IMR-90 (cell line): ENCODE results near the gene C21orf91. TPM values are rescaled to one million over a fixed set of nuclear protein-coding genes. Genes with fewer than 3 reads are reported as not detected.

Experiments
- ATAC-seq: fragments of 200-7000 bp; cut with Tn5 transposase; 2 replicates; pipeline ENCODE4 v1.9.1; 2020; ENCODE audit warnings: low read depth, mild to moderate bottlenecking, moderate library complexity
- BruUV-seq: library from RNA; stranded (reverse); fragments of 400-500 nt; replicated peaks from 2 replicates; lab custom pipeline; 2021; lab: Mats Ljungman, UMichigan
- CTCF ChIA-PET: fragments of 300-600 bp; formaldehyde crosslinking; extraction: SDS; loops from one replicate; lab custom pipeline; 2021; ENCODE audit warnings: antibody characterized with exemption; lab: Yijun Ruan, JAX
- POLR2A ChIA-PET: fragments of 300-600 bp; sonication (Branson Sonifier 250); formaldehyde crosslinking; loops from one replicate; lab custom pipeline; 2022; ENCODE audit warnings: antibody characterized with exemption; ENCODE audit not compliant: unreplicated experiment; lab: Charles Lee
- DNase-seq: peaks from one replicate; pipeline ENCODE4 v3.0.0; 2013
- H2AFZ ChIP-seq: replicated peaks from 2 replicates; pipeline ENCODE3; 2013; ENCODE audit warnings: low read length, mild to moderate bottlenecking; ENCODE audit not compliant: poor library complexity
- H2AK5ac ChIP-seq: 2 replicates; pipeline ENCODE4 v1.6.1; 2013; ENCODE audit warnings: low read depth, low read length, inconsistent platforms
- H2AK9ac ChIP-seq: replicated peaks from 2 replicates; pipeline ENCODE3; 2013; ENCODE audit warnings: mild to moderate bottlenecking, low read depth, low read length, moderate library complexity; ENCODE audit not compliant: poor library complexity
- H2BK120ac ChIP-seq: 2 replicates; pipeline ENCODE4 v1.6.1; 2013; ENCODE audit warnings: low read depth, low read length, inconsistent platforms
- H2BK15ac ChIP-seq: 3 replicates; pipeline ENCODE4 v1.6.1; 2013; ENCODE audit warnings: low read depth, low read length, inconsistent platforms
- H2BK20ac ChIP-seq: 2 replicates; pipeline ENCODE4 v1.6.1; 2013; ENCODE audit warnings: low read depth, mild to moderate bottlenecking, inconsistent platforms, low read length, moderate library complexity
- H2BK5ac ChIP-seq: 2 replicates; pipeline ENCODE4 v1.6.1; 2013; ENCODE audit warnings: mild to moderate bottlenecking, low read depth, low read length, inconsistent platforms; ENCODE audit not compliant: poor library complexity, severe bottlenecking
- H3K14ac ChIP-seq: replicated peaks from 2 replicates; pipeline ENCODE4 v1.6.1; 2013; ENCODE audit warnings: low read depth, low read length, inconsistent platforms
- H3K18ac ChIP-seq: 2 replicates; pipeline ENCODE4 v1.6.1; 2013; ENCODE audit warnings: low read depth, low read length, control low read depth
- H3K23ac ChIP-seq: 2 replicates; pipeline ENCODE4 v1.6.1; 2013; ENCODE audit warnings: low read depth, low read length, inconsistent platforms
- H3K27ac ChIP-seq: 2 replicates; pipeline ENCODE4 v1.5.1; 2013; ENCODE audit warnings: mild to moderate bottlenecking, control low read depth, low read length; ENCODE audit not compliant: insufficient read depth
- H3K27me3 ChIP-seq: 2 replicates; pipeline ENCODE4 v1.6.1; 2013; ENCODE audit warnings: low read length; ENCODE audit not compliant: control insufficient read depth, insufficient read depth
- H3K36me3 ChIP-seq: 2 replicates; pipeline ENCODE4 v1.6.1; 2013; ENCODE audit warnings: low read length, mixed read lengths; ENCODE audit not compliant: control insufficient read depth, insufficient read depth
- H3K4ac ChIP-seq: 2 replicates; pipeline ENCODE4 v1.6.1; 2013; ENCODE audit warnings: low read depth, low read length, inconsistent platforms
- H3K4me1 ChIP-seq: 2 replicates; pipeline ENCODE4 v1.6.1; 2013; ENCODE audit warnings: low read length, mixed read lengths; ENCODE audit not compliant: control insufficient read depth, insufficient read depth
- H3K4me2 ChIP-seq: 2 replicates; pipeline ENCODE4 v1.6.1; 2013; ENCODE audit warnings: low read depth, mild to moderate bottlenecking, control low read depth, low read length, moderate library complexity
- H3K4me3 ChIP-seq: 2 replicates; pipeline ENCODE4 v1.5.1; 2013; ENCODE audit warnings: low read depth, mild to moderate bottlenecking, control low read depth, low read length, moderate library complexity; ENCODE audit not compliant: insufficient read depth
- H3K56ac ChIP-seq: 2 replicates; pipeline ENCODE4 v1.6.1; 2013; ENCODE audit warnings: low read length, inconsistent platforms; ENCODE audit not compliant: insufficient read depth; ENCODE audit errors: extremely low read depth
- H3K79me1 ChIP-seq, 2 experiments: 2 replicates each; pipeline ENCODE4 v1.6.1; 2013; ENCODE audit warnings: low read length in 2 of 2, inconsistent platforms in 1 of 2, low read depth in 1 of 2
- H3K9ac ChIP-seq: 2 replicates; pipeline ENCODE4 v1.6.1; 2013; ENCODE audit warnings: low read depth, low read length, control low read depth
- H3K9me1 ChIP-seq: 2 replicates; pipeline ENCODE4 v1.6.1; 2013; ENCODE audit warnings: low read length, inconsistent platforms; ENCODE audit not compliant: insufficient read depth
- H3K9me3 ChIP-seq: 2 replicates; pipeline ENCODE4 v1.6.1; 2013; ENCODE audit warnings: low read length; ENCODE audit not compliant: control insufficient read depth, insufficient read depth
- H4K20me1 ChIP-seq: 2 replicates; pipeline ENCODE4 v1.6.1; 2013; ENCODE audit warnings: low read length, inconsistent platforms; ENCODE audit not compliant: insufficient read depth
- H4K5ac ChIP-seq: 2 replicates; pipeline ENCODE4 v1.6.1; 2013; ENCODE audit warnings: mild to moderate bottlenecking, low read depth, low read length, control low read depth
- H4K8ac ChIP-seq, 2 experiments: 2 replicates each; pipeline ENCODE4 v1.6.1; 2013; ENCODE audit warnings: low read depth in 2 of 2, low read length in 2 of 2, control low read depth in 1 of 2, inconsistent platforms in 1 of 2
- H4K91ac ChIP-seq: 2 replicates; pipeline ENCODE4 v1.6.1; 2013; ENCODE audit warnings: low read depth, low read length, inconsistent platforms; ENCODE audit not compliant: insufficient read depth
- BHLHE40 ChIP-seq: fragments of 150-350 bp; IDR thresholded peaks from 2 replicates; pipeline ENCODE4 v1.6.1; 2016; ENCODE audit warnings: mild to moderate bottlenecking, low read depth, low read length
- WGBS, 2 experiments: methylation state at CpG; one replicate each; pipeline versions ENCODE4 v1.1.5 to v1.1.7; 2013; ENCODE audit warnings: missing lambda C conversion rate in 2 of 2; ENCODE audit not compliant: insufficient read length in 1 of 2; ENCODE audit errors: extremely low coverage in 2 of 2; 5-methylcytosine and 5-hydroxymethylcytosine counted together
- dilution Hi-C: fragments of 300-500 bp; cut with HindIII; formaldehyde crosslinking; loops from one replicate; pipeline ENCODE4 v1.14.3; 2018; ENCODE audit warnings: low sequenced_read_pairs; ENCODE audit not compliant: unreplicated experiment
- in situ Hi-C: fragments of 300-500 bp; cut with MboI; formaldehyde crosslinking; loops from 3 replicates; pipeline ENCODE4 v1.14.3; 2019; ENCODE audit warnings: low sequenced_read_pairs, inconsistent platforms, mixed read lengths
- intact Hi-C: fragments of 100-400 bp; cut with micrococcal nuclease; formaldehyde crosslinking; loops from 2 replicates; pipeline ENCODE4 v1.10.0; 2022
- polyA plus RNA-seq, 3 experiments: library from polyadenylated mRNA; depleted of rRNA; stranded (reverse); fragments of >200 nt; gene quantifications; 2 replicates each; pipeline ENCODE4 v1.2.3, GENCODE V29; 2012; ENCODE audit warnings: low replicate concordance in 1 of 3
- total RNA-seq: library from RNA; depleted of rRNA; stranded (reverse); fragments of >200 nt; gene quantifications from 2 replicates; pipeline ENCODE4 v1.2.3, GENCODE V29; 2012
- TF ChIP-seq, protein P1 (sequence below): conservative IDR thresholded peaks from 2 replicates; pipeline ENCODE4 v1.5.1; 2012; ENCODE audit warnings: mild to moderate bottlenecking, low read depth, low read length, improper control_type of control experiment

Gene C21orf91
- total and polyA plus RNA-seq, 2 of the 4 experiments (the other 2 are of a cell fraction) = 3.7 to 9.3 TPM

- no peak overlapping the region for H3K4me3 ChIP-seq
- H3K79me1 ChIP-seq = peaks cover 8% of the 10 kb centered on the region in 2 experiments; a peak in 3 of 4 replicates
- no peak overlapping the region for H4K8ac ChIP-seq
- H2BK5ac ChIP-seq = no peak overlapping the region
- H3K9me3 ChIP-seq = no peaks in the 10 kb centered on the region
- H3K9ac ChIP-seq = no peak overlapping the region
- dilution Hi-C loops = no loop called here
- no peak overlapping the region for H2BK15ac ChIP-seq
- no peak overlapping the region for H3K4ac ChIP-seq
- DNase-seq = peak; percentile 67
- no CpG with 5 or more reads among the region's 1 CpG for WGBS, 2 experiments
- no peak overlapping the region for H2AFZ ChIP-seq
- BruUV-seq = no TSS peak
- peaks cover 2% of the 10 kb centered on the region; the same call in 1 of the 2 replicates for H3K36me3 ChIP-seq
- CTCF ChIA-PET = interaction anchor here (0.5 to 0.6 kb wide), 2 partner anchors 265 to 487 kb away, joined by 3 to 4 read pairs; no protein-coding TSS in a partner anchor
- H2BK20ac ChIP-seq = no peak overlapping the region
- H3K27ac ChIP-seq = no peak overlapping the region
- H2AK5ac ChIP-seq = no peak overlapping the region
- no peaks in the 10 kb centered on the region for H4K20me1 ChIP-seq
- no peak overlapping the region for H4K91ac ChIP-seq
- H4K5ac ChIP-seq = no peak overlapping the region
- intact Hi-C loops = no loop called here
- H3K27me3 ChIP-seq = no peaks in the 10 kb centered on the region
- in situ Hi-C loops = no loop called here
- H3K18ac ChIP-seq = no peak overlapping the region
- no peak overlapping the region for H3K56ac ChIP-seq
- POLR2A ChIA-PET = no interaction called here
- H3K9me1 ChIP-seq = no peaks in the 10 kb centered on the region
- no peak overlapping the region for H3K14ac ChIP-seq
- TF ChIP-seq, protein P1, sequence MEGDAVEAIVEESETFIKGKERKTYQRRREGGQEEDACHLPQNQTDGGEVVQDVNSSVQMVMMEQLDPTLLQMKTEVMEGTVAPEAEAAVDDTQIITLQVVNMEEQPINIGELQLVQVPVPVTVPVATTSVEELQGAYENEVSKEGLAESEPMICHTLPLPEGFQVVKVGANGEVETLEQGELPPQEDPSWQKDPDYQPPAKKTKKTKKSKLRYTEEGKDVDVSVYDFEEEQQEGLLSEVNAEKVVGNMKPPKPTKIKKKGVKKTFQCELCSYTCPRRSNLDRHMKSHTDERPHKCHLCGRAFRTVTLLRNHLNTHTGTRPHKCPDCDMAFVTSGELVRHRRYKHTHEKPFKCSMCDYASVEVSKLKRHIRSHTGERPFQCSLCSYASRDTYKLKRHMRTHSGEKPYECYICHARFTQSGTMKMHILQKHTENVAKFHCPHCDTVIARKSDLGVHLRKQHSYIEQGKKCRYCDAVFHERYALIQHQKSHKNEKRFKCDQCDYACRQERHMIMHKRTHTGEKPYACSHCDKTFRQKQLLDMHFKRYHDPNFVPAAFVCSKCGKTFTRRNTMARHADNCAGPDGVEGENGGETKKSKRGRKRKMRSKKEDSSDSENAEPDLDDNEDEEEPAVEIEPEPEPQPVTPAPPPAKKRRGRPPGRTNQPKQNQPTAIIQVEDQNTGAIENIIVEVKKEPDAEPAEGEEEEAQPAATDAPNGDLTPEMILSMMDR = no peak
- TF ChIP-seq BHLHE40 = peak; percentile 58
- no peak overlapping the region for H3K23ac ChIP-seq
- peak; percentile 80 for ATAC-seq
- H3K4me2 ChIP-seq = no peak overlapping the region
- H3K4me1 ChIP-seq = no peaks in the 10 kb centered on the region
- H2AK9ac ChIP-seq = no peak overlapping the region
- H2BK120ac ChIP-seq = no peak overlapping the region
Observed at GRCh38 chr21:17802572-17802971, 16.6 kb downstream of the C21orf91 start.
